GM18951 (cell line): Measurements from ENCODE around the gene VEGFC.

Experiments
- POLR2A ChIP-seq: IDR thresholded peaks from 4 replicates; pipeline ENCODE4 v1.6.1; 2011; ENCODE audit warnings: mild to moderate bottlenecking; ENCODE audit not compliant: insufficient read length, insufficient read depth; ENCODE audit errors: extremely low read depth
- in situ Hi-C: fragments of 300-500 bp; cut with MboI; formaldehyde crosslinking; loops from one replicate; pipeline ENCODE4 v1.12.0; 2022; ENCODE audit warnings: low sequenced_read_pairs, mixed read lengths, inconsistent platforms; ENCODE audit not compliant: unreplicated experiment

The VEGFC gene

GRCh38 chr4:176789955-176790354, 2.8 kb downstream of the VEGFC start:
- in situ Hi-C loops: no loop called here

GRCh38 chr4:176788971-176789370, 3.8 kb downstream of the VEGFC start:
- in situ Hi-C loops: no loop called here
- no peak for TF ChIP-seq POLR2A

More at GRCh38 chr4:176789955-176790354, 2.8 kb downstream of the VEGFC start:
- no peak for TF ChIP-seq POLR2A

GRCh38 chr4:176788248-176788647, 4.5 kb downstream of the VEGFC start:
- in situ Hi-C loops: no loop called here
- no peak for TF ChIP-seq POLR2A

GRCh38 chr4:176784816-176785215, 7.9 kb downstream of the VEGFC start:
- no peak for TF ChIP-seq POLR2A
- in situ Hi-C loops: no loop called here

GRCh38 chr4:176782794-176783193, 9.9 kb downstream of the VEGFC start:
- in situ Hi-C loops: no loop called here
- no peak for TF ChIP-seq POLR2A

GRCh38 chr4:176782191-176782590, 10.5 kb downstream of the VEGFC start:
- in situ Hi-C loops: no loop called here
- no peak for TF ChIP-seq POLR2A

GRCh38 chr4:176781739-176782100, 11.0 kb downstream of the VEGFC start:
- TF ChIP-seq POLR2A: no peak
- in situ Hi-C loops: no loop called here

GRCh38 chr4:176780995-176781738, 11.6 kb downstream of the VEGFC start:
- no peak for TF ChIP-seq POLR2A
- in situ Hi-C loops: no loop called here

GRCh38 chr4:176779421-176779820, 13.3 kb downstream of the VEGFC start:
- no peak for TF ChIP-seq POLR2A
- in situ Hi-C loops: no loop called here

GRCh38 chr4:176778491-176778890, 14.2 kb downstream of the VEGFC start:
- in situ Hi-C loops: no loop called here
- no peak for TF ChIP-seq POLR2A

- in situ Hi-C loops: no loop called here
- TF ChIP-seq POLR2A: no peak
These were observed 14.7 kb downstream of the VEGFC start for GRCh38 chr4:176778063-176778462.

GRCh38 chr4:176775338-176775737, 17.4 kb downstream of the VEGFC start:
- in situ Hi-C loops: no loop called here
- no peak for TF ChIP-seq POLR2A

GRCh38 chr4:176774852-176775251, 17.9 kb downstream of the VEGFC start:
- TF ChIP-seq POLR2A: no peak
- in situ Hi-C loops: no loop called here

GRCh38 chr4:176769514-176769913, 23.2 kb downstream of the VEGFC start:
- in situ Hi-C loops: no loop called here
- no peak for TF ChIP-seq POLR2A

- no peak for TF ChIP-seq POLR2A
- in situ Hi-C loops: no loop called here
These were observed 25.5 kb downstream of the VEGFC start for GRCh38 chr4:176767183-176767582.

- TF ChIP-seq POLR2A: no peak
- in situ Hi-C loops: no loop called here
These were observed 29.9 kb downstream of the VEGFC start for GRCh38 chr4:176762661-176763308.
